HepG2 (cell line): ENCODE data around the gene FFAR1. TPM values are rescaled to one million over a fixed set of nuclear protein-coding genes. Genes with fewer than 3 reads are reported as not detected.

Experiments used
- ATAC-seq: fragments of 200-7000 bp; cut with Tn5 transposase; 3 replicates; pipeline ENCODE4 v1.9.1; 2020; ENCODE audit warnings: mild to moderate bottlenecking, moderate library complexity
- BruUV-seq: library from RNA; stranded (reverse); fragments of 400-500 nt; replicated peaks from 2 replicates; lab custom pipeline; 2021; lab: Mats Ljungman, UMichigan
- CTCF ChIA-PET: fragments of 300-600 bp; formaldehyde crosslinking; extraction: SDS; loops from one replicate; lab custom pipeline; 2021; ENCODE audit warnings: low total read pairs, inconsistent platforms, low intra/inter-chr PET ratio; lab: Yijun Ruan, JAX
- POLR2A ChIA-PET: fragments of 350-600 bp; sonication (Branson Sonifier 250); formaldehyde crosslinking; loops from one replicate; lab custom pipeline; 2020; ENCODE audit warnings: antibody characterized with exemption, inconsistent platforms; lab: Yijun Ruan, JAX
- DNase-seq: peaks from one replicate; pipeline ENCODE4 v3.0.0-alpha.2; 2015; ENCODE audit warnings: low spot score
- FAIRE-seq: peaks from 3 replicates; lab custom pipeline; 2011; peaks lifted over from hg19 to GRCh38; lab: Jason Lieb, UNC
- H2AFZ ChIP-seq: one replicate; pipeline ENCODE4 v1.6.1; 2011; ENCODE audit warnings: low read length, inconsistent platforms
- H3K27ac ChIP-seq: fragments of 300-600 bp; 3 replicates; pipeline ENCODE4 v1.8.0; 2011; ENCODE audit warnings: mixed run types, mild to moderate bottlenecking, mixed read lengths, low read length, inconsistent platforms; ENCODE audit not compliant: insufficient read depth; ENCODE audit errors: extremely low read length
- H3K27me3 ChIP-seq, 2 experiments: fragments of 200-600 bp in 1 of 2; 2 replicates in 1 of 2; 3 replicates in 1 of 2; pipeline versions ENCODE4 v1.6.0 to v1.8.0; 2011; ENCODE audit warnings: low read length in 2 of 2, mild to moderate bottlenecking in 2 of 2, moderate library complexity in 2 of 2, inconsistent platforms in 1 of 2; ENCODE audit not compliant: insufficient read depth in 2 of 2, control insufficient read depth in 1 of 2
- H3K36me3 ChIP-seq, 2 experiments: fragments of 200-600 bp in 1 of 2; replicated peaks in 1 of 2; 2 replicates in 1 of 2; 3 replicates in 1 of 2; pipeline versions ENCODE4 v1.5.1 to v1.8.0; 2011; ENCODE audit warnings: low read length in 2 of 2, inconsistent platforms in 1 of 2; ENCODE audit not compliant: insufficient read depth in 2 of 2, control insufficient read depth in 1 of 2
- H3K4me1 ChIP-seq: 2 replicates; pipeline ENCODE4 v1.5.1; 2012; ENCODE audit warnings: low read length, inconsistent platforms; ENCODE audit not compliant: insufficient read depth
- H3K4me2 ChIP-seq: 2 replicates; pipeline ENCODE4 v1.6.0; 2011; ENCODE audit warnings: low read depth, low read length, inconsistent platforms
- H3K4me3 ChIP-seq, 3 experiments: fragments of 200-600 bp in 1 of 3; sonication (generic), shearing (Covaris generic) in 1 of 3; replicated peaks in 1 of 3; 2 replicates each; pipeline ENCODE4 v1.5.1; 2011 to 2016; ENCODE audit warnings: low read length in 3 of 3, inconsistent platforms in 2 of 3, low read depth in 2 of 3, mild to moderate bottlenecking in 2 of 3, control low read depth in 1 of 3, mixed read lengths in 1 of 3; ENCODE audit not compliant: insufficient read depth in 1 of 3
- H3K79me2 ChIP-seq: one replicate; pipeline ENCODE4 v1.6.1; 2011; ENCODE audit warnings: low read length, inconsistent platforms; ENCODE audit not compliant: insufficient read depth
- H3K9ac ChIP-seq: 2 replicates; pipeline ENCODE4 v1.6.0; 2011; ENCODE audit warnings: mild to moderate bottlenecking, low read depth, low read length, inconsistent platforms; ENCODE audit not compliant: insufficient read depth
- H3K9me3 ChIP-seq: 2 replicates; pipeline ENCODE4 v1.5.1; 2012; ENCODE audit warnings: mild to moderate bottlenecking, low read length
- H4K20me1 ChIP-seq: 2 replicates; pipeline ENCODE4 v1.6.0; 2011; ENCODE audit warnings: inconsistent platforms, mild to moderate bottlenecking, low read length, moderate library complexity; ENCODE audit not compliant: insufficient read depth
- KAT8 ChIP-seq: IDR thresholded peaks from 2 replicates; pipeline ENCODE4 v1.6.1; 2016; ENCODE audit warnings: missing genetic modification reagents, missing compliant biosample characterization
- MBNL3 ChIP-seq: fragments of 250-450 bp; sonication (Bioruptor Pico); conservative IDR thresholded peaks from 2 replicates; pipeline ENCODE4 v1.8.0; 2022; ENCODE audit warnings: mild to moderate bottlenecking, inconsistent platforms
- NR2F1 ChIP-seq, 2 experiments: fragments of 450-650 bp in 1 of 2; formaldehyde crosslinking in 1 of 2; IDR thresholded peaks; 2 replicates each; pipeline versions ENCODE4 v1.5.0 to v1.6.1; 2016 to 2020; ENCODE audit warnings: mild to moderate bottlenecking in 1 of 2, missing compliant biosample characterization in 1 of 2, missing genetic modification reagents in 1 of 2, moderate library complexity in 1 of 2
- RNF2 ChIP-seq: fragments of 450-650 bp; conservative IDR thresholded peaks from 2 replicates; pipeline ENCODE4 v1.6.1; 2016; ENCODE audit warnings: low read depth
- TEAD3 ChIP-seq: optimal IDR thresholded peaks from 2 replicates; pipeline ENCODE3; 2016; ENCODE audit warnings: borderline replicate concordance
- ZFX ChIP-seq: sonication (generic); formaldehyde crosslinking; IDR thresholded peaks from 2 replicates; pipeline ENCODE4 v1.4.0; 2020; ENCODE audit warnings: mild to moderate bottlenecking, low read depth, missing genetic modification reagents, moderate library complexity
- ZNF557 ChIP-seq: sonication (generic); formaldehyde crosslinking; IDR thresholded peaks from 2 replicates; pipeline ENCODE4 v1.4.0; 2020; ENCODE audit warnings: missing genetic modification reagents
- ZNF883 ChIP-seq: sonication (generic); formaldehyde crosslinking; IDR thresholded peaks from 2 replicates; pipeline ENCODE4 v1.5.1; 2020; ENCODE audit warnings: mild to moderate bottlenecking, missing genetic modification reagents; ENCODE audit errors: not compliant biosample characterization
- ZSCAN12 ChIP-seq: sonication (generic); formaldehyde crosslinking; IDR thresholded peaks from 2 replicates; pipeline ENCODE4 v1.9.0; 2021; ENCODE audit warnings: mild to moderate bottlenecking, missing genetic modification reagents
- WGBS: methylation state at CpG from one replicate; pipeline ENCODE4 v1.1.6; 2017; ENCODE audit warnings: low lambda C conversion rate; 5-methylcytosine and 5-hydroxymethylcytosine counted together
- in situ Hi-C: cut with HindIII; loops from 2 replicates; pipeline ENCODE4 v1.10.0; 2017; ENCODE audit warnings: low pct_unique_long_range_greater_than_20kb; ENCODE audit not compliant: extremely low pct_ligation_motif_present
- intact Hi-C: fragments of 100-400 bp; cut with micrococcal nuclease; formaldehyde crosslinking; loops from one replicate; pipeline ENCODE4 v1.10.0; 2022; ENCODE audit not compliant: unreplicated experiment
- polyA plus RNA-seq, 8 experiments: library from polyadenylated mRNA; depleted of rRNA in 3 of 8; stranded (reverse) in 7 of 8; unstranded in 1 of 8; fragments of >200 nt; fragmentation: Illumina TruSeq in 4 of 8; extraction: Trizol in 4 of 8; gene quantifications; 2 replicates each; pipeline versions ENCODE4 v1.2.1 to v1.2.3, GENCODE V29; 2011 to 2016; ENCODE audit warnings: low read depth in 4 of 8, missing spikeins in 1 of 8, mixed read lengths in 1 of 8; ENCODE audit not compliant: insufficient read depth in 1 of 8
- total RNA-seq, 5 experiments: library from RNA; depleted of rRNA; stranded (reverse); fragments of >200 nt; fragmentation: Illumina TruSeq; extraction: Trizol; gene quantifications; 2 replicates each; pipeline ENCODE4 v1.2.3, GENCODE V29; 2016; ENCODE audit warnings: low read depth in 1 of 5

Gene FFAR1
- total and polyA plus RNA-seq, 2 of the 13 experiments (the other 11 are each of a cell fraction or from before 2014, with no cell fraction given): not detected

- no peak for TF ChIP-seq RNF2
- no peak for TF ChIP-seq KAT8 (CRISPR knock-in tag)
- no peak for TF ChIP-seq NR2F1 (CRISPR knock-in tag; IDR thresholded peaks at IDR 0.05)
- TF ChIP-seq TEAD3 (CRISPR knock-in tag): no peak
- no peak for TF ChIP-seq MBNL3 (CRISPR knock-in tag)
- no peak for TF ChIP-seq ZFX (CRISPR knock-in tag)
- no peak for TF ChIP-seq ZSCAN12
These were observed 2.9 kb downstream of the FFAR1 start (continued) for GRCh38 chr19:35350591-35350990.

- Histone ChIP-seq H3K27me3 (0 out of 5 replicates have a peak, but pooled peaks cover 0 to 1% of the 10 kb centered on the region in 2 experiments), H2AFZ (no peak overlapping the region), H3K4me3 (no peak overlapping the region), H3K9ac (no peak overlapping the region), H3K4me2 (no peak overlapping the region), H3K4me1 (peaks cover 66% of the 10 kb centered on the region), H4K20me1 (no peaks in the 10 kb centered on the region), H3K36me3 (no peaks in the 10 kb centered on the region), H3K27ac (no peak overlapping the region), H3K79me2 (no peaks in the 10 kb centered on the region), H3K9me3 (no peaks in the 10 kb centered on the region)
- FAIRE-seq: no peak
- TF ChIP-seq ZNF883 (CRISPR knock-in tag) (peak; percentile 4), ZNF557 (CRISPR knock-in tag) (no peak)
- no peak for ATAC-seq
- no TSS peak for BruUV-seq
- in situ Hi-C loops: loop anchor here (5.0 kb wide), 1 partner anchor 116 kb away; no protein-coding TSS in a partner anchor
- intact Hi-C loops: loop anchor here (1.0 to 5.0 kb wide), 3 partner anchors 46 to 144 kb away; no protein-coding TSS in a partner anchor
- POLR2A ChIA-PET: no interaction called here
- no peak for DNase-seq
- CTCF ChIA-PET: interaction anchor here (1.6 to 2.7 kb wide), 2 partner anchors 117 to 144 kb away, joined by 30 to 41 read pairs; no protein-coding TSS in a partner anchor
- 84% methylated on average over 39 of the region's 47 CpGs for WGBS
These were observed 3.9 kb downstream of the FFAR1 start for GRCh38 chr19:35351411-35352176.
